Measurements from ENCODE around the gene CCL26.
A peak's percentile ranks its signal among the peaks of the same experiment; 100 is the strongest.
"Not testable (repeated sequence)": the region's sequence is repeated elsewhere in the genome, so short reads cannot be mapped to it uniquely, and the experiment has no call there.

Gene CCL26

GRCh38 chr7:75776295-75776971 lies 4.4 kb upstream of the CCL26 start:
- Mint-ChIP-seq H3K4me1 (peaks cover 19% of the 10 kb centered on the region), H3K27ac (peak overlapping the region; percentile 79), H3K4me3 (no peak overlapping the region), H3K36me3 (no peaks in the 10 kb centered on the region), H3K9me3 (peaks cover 7% of the 10 kb centered on the region), H3K27me3 (peaks cover 26% of the 10 kb centered on the region)
- DNase-seq: peak; percentile 42
- CTCF ChIA-PET: interaction anchor here (0.6 kb wide), 1 partner anchor 32 kb away, joined by 3 read pairs; no protein-coding TSS in a partner anchor

GRCh38 chr7:75773958-75774357 lies 1.9 kb upstream of the CCL26 start:
- not testable (repeated sequence) for H3K27ac Mint-ChIP-seq, H3K9me3 Mint-ChIP-seq, DNase-seq, H3K36me3 Mint-ChIP-seq, H3K4me3 Mint-ChIP-seq, H3K27me3 Mint-ChIP-seq
- H3K4me1 Mint-ChIP-seq: peaks cover 19% of the 10 kb centered on the region
- CTCF ChIA-PET: interaction anchor here (0.7 kb wide), 1 partner anchor 35 kb away, joined by 3 read pairs; the partner anchor contains the start of gene HIP1

- CTCF ChIA-PET: interaction anchor here (0.7 kb wide), 1 partner anchor 8 kb away, joined by 6 read pairs; no protein-coding TSS in a partner anchor
- Mint-ChIP-seq H3K27ac (no peak overlapping the region), H3K4me3 (no peak overlapping the region), H3K27me3 (no peaks in the 10 kb centered on the region), H3K9me3 (peaks cover 2% of the 10 kb centered on the region), H3K36me3 (no peaks in the 10 kb centered on the region), H3K4me1 (peaks cover 6% of the 10 kb centered on the region)
- DNase-seq: no peak
These were observed 787 bp downstream of the CCL26 start for GRCh38 chr7:75771224-75771623.

- no peaks in the 10 kb centered on the region for H3K4me1 Mint-ChIP-seq
- H3K36me3 Mint-ChIP-seq: no peaks in the 10 kb centered on the region
- CTCF ChIA-PET: interaction anchor here (0.6 to 3.5 kb wide), 10 partner anchors 9 to 258 kb away, joined by 3 to 15 read pairs (median 4); no protein-coding TSS in a partner anchor
- H3K27ac Mint-ChIP-seq: no peak overlapping the region
- peaks cover 7% of the 10 kb centered on the region for H3K27me3 Mint-ChIP-seq
- H3K4me3 Mint-ChIP-seq: no peak overlapping the region
- DNase-seq: no peak
- no peaks in the 10 kb centered on the region for H3K9me3 Mint-ChIP-seq
These were observed 9.6 kb downstream of the CCL26 start for GRCh38 chr7:75762350-75762917.

GRCh38 chr7:75761801-75762200 lies 10.2 kb downstream of the CCL26 start:
- not testable (repeated sequence) for H3K4me3 Mint-ChIP-seq, DNase-seq, H3K4me1 Mint-ChIP-seq, H3K27me3 Mint-ChIP-seq, H3K36me3 Mint-ChIP-seq, H3K27ac Mint-ChIP-seq, H3K9me3 Mint-ChIP-seq
- CTCF ChIA-PET: interaction anchor here (1.1 to 3.5 kb wide), 7 partner anchors 9 to 259 kb away, joined by 3 to 15 read pairs (median 4); no protein-coding TSS in a partner anchor

- Mint-ChIP-seq H3K36me3 (no peaks in the 10 kb centered on the region), H3K27ac (no peak overlapping the region), H3K4me3 (no peak overlapping the region), H3K4me1 (no peaks in the 10 kb centered on the region), H3K27me3 (peaks cover 11% of the 10 kb centered on the region), H3K9me3 (no peaks in the 10 kb centered on the region)
- CTCF ChIA-PET: no interaction called here
- no peak for DNase-seq
These were observed 13.5 kb downstream of the CCL26 start for GRCh38 chr7:75758491-75758890.

GRCh38 chr7:75757860-75758259 lies 14.2 kb downstream of the CCL26 start:
- no peaks in the 10 kb centered on the region for H3K4me1 Mint-ChIP-seq
- peaks cover 11% of the 10 kb centered on the region for H3K27me3 Mint-ChIP-seq
- H3K9me3 Mint-ChIP-seq: no peaks in the 10 kb centered on the region
- DNase-seq: no peak
- H3K4me3 Mint-ChIP-seq: no peak overlapping the region
- H3K27ac Mint-ChIP-seq: no peak overlapping the region
- H3K36me3 Mint-ChIP-seq: no peaks in the 10 kb centered on the region
- CTCF ChIA-PET: no interaction called here

GRCh38 chr7:75756991-75757676 lies 14.9 kb downstream of the CCL26 start:
- no peak for DNase-seq
- peaks cover 14% of the 10 kb centered on the region for H3K27me3 Mint-ChIP-seq
- H3K4me3 Mint-ChIP-seq: no peak overlapping the region
- no peaks in the 10 kb centered on the region for H3K36me3 Mint-ChIP-seq
- no peak overlapping the region for H3K27ac Mint-ChIP-seq
- no peaks in the 10 kb centered on the region for H3K9me3 Mint-ChIP-seq
- no peaks in the 10 kb centered on the region for H3K4me1 Mint-ChIP-seq
- CTCF ChIA-PET: no interaction called here

- Mint-ChIP-seq H3K4me3 (no peak overlapping the region), H3K4me1 (no peaks in the 10 kb centered on the region), H3K27me3 (peaks cover 13% of the 10 kb centered on the region), H3K9me3 (no peaks in the 10 kb centered on the region), H3K36me3 (no peaks in the 10 kb centered on the region), H3K27ac (no peak overlapping the region)
- CTCF ChIA-PET: interaction anchor here (0.6 kb wide), 1 partner anchor 21 kb away, joined by 4 read pairs; no protein-coding TSS in a partner anchor
- no peak for DNase-seq
These were observed 15.6 kb downstream of the CCL26 start for GRCh38 chr7:75756206-75756990.

- CTCF ChIA-PET: no interaction called here
- Mint-ChIP-seq H3K4me1 (peaks cover 12% of the 10 kb centered on the region), H3K9me3 (no peaks in the 10 kb centered on the region), H3K36me3 (peaks cover 2% of the 10 kb centered on the region), H3K27me3 (peaks cover 47% of the 10 kb centered on the region), H3K27ac (no peak overlapping the region), H3K4me3 (no peak overlapping the region)
- DNase-seq: no peak
These were observed 28.6 kb downstream of the CCL26 start for GRCh38 chr7:75743455-75743859.

GRCh38 chr7:75740846-75741497 lies 31.0 kb downstream of the CCL26 start:
- Mint-ChIP-seq H3K4me3 (no peak overlapping the region), H3K4me1 (peaks cover 20% of the 10 kb centered on the region), H3K9me3 (no peaks in the 10 kb centered on the region), H3K27me3 (peaks cover 68% of the 10 kb centered on the region), H3K27ac (no peak overlapping the region), H3K36me3 (peaks cover 2% of the 10 kb centered on the region)
- no peak for DNase-seq
- CTCF ChIA-PET: no interaction called here

GRCh38 chr7:75739796-75740672 lies 32.0 kb downstream of the CCL26 start:
- Mint-ChIP-seq H3K27me3 (peaks cover 74% of the 10 kb centered on the region), H3K4me3 (peak overlapping the region; percentile 90), H3K4me1 (peaks cover 20% of the 10 kb centered on the region), H3K9me3 (no peaks in the 10 kb centered on the region), H3K27ac (peak overlapping the region; percentile 93), H3K36me3 (peaks cover 2% of the 10 kb centered on the region)
- no peak for DNase-seq
- CTCF ChIA-PET: interaction anchor here (0.9 kb wide), 1 partner anchor 22 kb away, joined by 4 read pairs; no protein-coding TSS in a partner anchor
